H1 (cell line): ENCODE measurements around the gene SAG. TPM values are rescaled to one million over a fixed set of nuclear protein-coding genes. Genes with fewer than 3 reads are reported as not detected.

Experiments used
- CTCF ChIA-PET: fragments of 300-600 bp; sonication (Branson Sonifier 250); formaldehyde crosslinking; loops from one replicate; lab custom pipeline; 2021; ENCODE audit not compliant: partially characterized antibody; lab: Charles Lee
- POLR2A ChIA-PET: fragments of 300-600 bp; sonication (Branson Sonifier 250); formaldehyde crosslinking; loops from one replicate; lab custom pipeline; 2021; ENCODE audit warnings: inconsistent platforms; ENCODE audit not compliant: partially characterized antibody; lab: Charles Lee
- DNase-seq, 2 experiments: peaks; one replicate each; pipeline versions ENCODE4 v3.0.0 to v3.0.0-alpha.2; 2010 to 2022; ENCODE audit warnings: low spot score in 2 of 2, low read depth in 1 of 2, mixed read lengths in 1 of 2
- FAIRE-seq: peaks from 2 replicates; lab custom pipeline; 2011; peaks lifted over from hg19 to GRCh38; lab: Jason Lieb, UNC
- H2AFZ ChIP-seq: 2 replicates; pipeline ENCODE4 v1.8.1; 2012; ENCODE audit warnings: low read length, inconsistent platforms
- H2AK5ac ChIP-seq: 2 replicates; pipeline ENCODE4 v1.6.1; 2013; ENCODE audit warnings: low read depth, low read length
- H2BK120ac ChIP-seq: replicated peaks from 2 replicates; pipeline ENCODE3; 2013; ENCODE audit warnings: low read depth, low read length, inconsistent platforms
- H2BK12ac ChIP-seq: 2 replicates; pipeline ENCODE4 v1.6.1; 2013; ENCODE audit warnings: low read depth, low read length
- H2BK15ac ChIP-seq: 2 replicates; pipeline ENCODE4 v1.6.1; 2013; ENCODE audit warnings: low read length
- H2BK20ac ChIP-seq: 2 replicates; pipeline ENCODE4 v1.6.1; 2013; ENCODE audit warnings: low read length
- H2BK5ac ChIP-seq: 2 replicates; pipeline ENCODE4 v1.6.1; 2013; ENCODE audit warnings: low read depth, low read length
- H3K14ac ChIP-seq: 2 replicates; pipeline ENCODE4 v1.6.1; 2013; ENCODE audit warnings: inconsistent platforms; ENCODE audit not compliant: insufficient read length
- H3K18ac ChIP-seq: 2 replicates; pipeline ENCODE4 v1.6.1; 2013; ENCODE audit warnings: low read length; ENCODE audit errors: extremely low read depth
- H3K23ac ChIP-seq: 2 replicates; pipeline ENCODE4 v1.6.1; 2013; ENCODE audit warnings: inconsistent platforms; ENCODE audit not compliant: insufficient read length
- H3K23me2 ChIP-seq: 2 replicates; pipeline ENCODE4 v1.6.1; 2013; ENCODE audit warnings: low read depth, low read length
- H3K27ac ChIP-seq: 2 replicates; pipeline ENCODE4 v1.6.1; 2011; ENCODE audit warnings: low read depth, low read length, inconsistent platforms
- H3K27me3 ChIP-seq, 4 experiments: replicated peaks in 1 of 4; 1 replicate in 1 of 4; 2 replicates in 3 of 4; pipeline versions ENCODE4 v1.6.1 to v1.8.1; 2011 to 2013; ENCODE audit warnings: low read length in 3 of 4, mild to moderate bottlenecking in 3 of 4, inconsistent platforms in 2 of 4, mixed read lengths in 2 of 4, moderate library complexity in 1 of 4; ENCODE audit not compliant: control insufficient read depth in 3 of 4, insufficient read depth in 3 of 4; ENCODE audit errors: extremely low read depth in 1 of 4
- H3K36me3 ChIP-seq, 4 experiments: 2 replicates each; pipeline versions ENCODE4 v1.6.1 to v1.8.1; 2011 to 2013; ENCODE audit warnings: mild to moderate bottlenecking in 4 of 4, low read length in 3 of 4, moderate library complexity in 2 of 4, control low read depth in 1 of 4, inconsistent platforms in 1 of 4; ENCODE audit not compliant: insufficient read depth in 4 of 4, control insufficient read depth in 2 of 4
- H3K4ac ChIP-seq: replicated peaks from 2 replicates; pipeline ENCODE3; 2013; ENCODE audit warnings: low read length, low read depth, mixed read lengths, inconsistent platforms; ENCODE audit not compliant: insufficient read length
- H3K4me1 ChIP-seq, 4 experiments: replicated peaks in 1 of 4; 1 replicate in 1 of 4; 2 replicates in 3 of 4; pipeline versions ENCODE4 v1.6.1 to v1.8.1; 2011 to 2013; ENCODE audit warnings: low read length in 3 of 4, inconsistent platforms in 2 of 4, mixed read lengths in 1 of 4; ENCODE audit not compliant: insufficient read depth in 4 of 4, control insufficient read depth in 3 of 4
- H3K4me2 ChIP-seq, 2 experiments: 2 replicates each; pipeline versions ENCODE4 v1.6.1 to v1.8.1; 2011 to 2013; ENCODE audit warnings: low read depth in 2 of 2, low read length in 2 of 2, control low read depth in 1 of 2, inconsistent platforms in 1 of 2, mild to moderate bottlenecking in 1 of 2; ENCODE audit not compliant: insufficient read depth in 1 of 2
- H3K4me3 ChIP-seq, 4 experiments: fragments of 200-600, 300-600 bp in 1 of 4; sonication (generic), shearing (Covaris generic), sonication (Bioruptor Twin) in 1 of 4; 2 replicates each; pipeline versions ENCODE4 v1.5.1 to v1.8.1; 2011 to 2016; ENCODE audit warnings: low read length in 4 of 4, low read depth in 3 of 4, control low read depth in 2 of 4, inconsistent platforms in 2 of 4, mild to moderate bottlenecking in 2 of 4, mixed read lengths in 1 of 4, moderate library complexity in 1 of 4; ENCODE audit not compliant: insufficient read depth in 2 of 4; ENCODE audit errors: extremely low read depth in 1 of 4
- H3K56ac ChIP-seq: replicated peaks from 2 replicates; pipeline ENCODE3; 2013; ENCODE audit warnings: low read depth, mild to moderate bottlenecking, mixed read lengths, low read length, inconsistent platforms; ENCODE audit not compliant: insufficient read length
- H3K79me1 ChIP-seq: 2 replicates; pipeline ENCODE4 v1.6.1; 2013; ENCODE audit warnings: low read depth, low read length, control low read depth
- H3K79me2 ChIP-seq, 2 experiments: 2 replicates each; pipeline versions ENCODE4 v1.6.1 to v1.8.1; 2012 to 2013; ENCODE audit warnings: low read length in 2 of 2, mild to moderate bottlenecking in 2 of 2, inconsistent platforms in 1 of 2; ENCODE audit not compliant: insufficient read depth in 2 of 2, control insufficient read depth in 1 of 2
- H3K9ac ChIP-seq, 4 experiments: replicated peaks in 1 of 4; 1 replicate in 1 of 4; 2 replicates in 3 of 4; pipeline versions ENCODE4 v1.6.1 to v1.8.1; 2011 to 2013; ENCODE audit warnings: low read depth in 3 of 4, low read length in 3 of 4, control low read depth in 2 of 4, mild to moderate bottlenecking in 2 of 4, moderate library complexity in 2 of 4, inconsistent platforms in 1 of 4; ENCODE audit errors: extremely low read depth in 1 of 4
- H3K9me3 ChIP-seq, 2 experiments: 2 replicates each; pipeline versions ENCODE4 v1.6.1 to v1.8.1; 2012 to 2013; ENCODE audit warnings: mild to moderate bottlenecking in 2 of 2, moderate library complexity in 2 of 2, control low read depth in 1 of 2, inconsistent platforms in 1 of 2, low read depth in 1 of 2, low read length in 1 of 2, mixed read lengths in 1 of 2; ENCODE audit not compliant: insufficient read depth in 2 of 2
- H4K20me1 ChIP-seq, 2 experiments: replicated peaks in 1 of 2; 2 replicates each; pipeline versions ENCODE3 to v1.8.1; 2011 to 2013; ENCODE audit warnings: inconsistent platforms in 2 of 2, low read length in 2 of 2, mild to moderate bottlenecking in 1 of 2; ENCODE audit not compliant: insufficient read depth in 2 of 2, control insufficient read depth in 1 of 2
- H4K5ac ChIP-seq: 2 replicates; pipeline ENCODE4 v1.6.1; 2013; ENCODE audit warnings: low read length, low read depth, mixed read lengths, inconsistent platforms; ENCODE audit not compliant: insufficient read length
- H4K8ac ChIP-seq: 2 replicates; pipeline ENCODE4 v1.8.0; 2013; ENCODE audit warnings: mild to moderate bottlenecking, moderate library complexity, low read length, inconsistent platforms; ENCODE audit not compliant: insufficient read depth; ENCODE audit errors: extremely low read depth
- H4K91ac ChIP-seq: replicated peaks from 2 replicates; pipeline ENCODE3; 2013; ENCODE audit warnings: low read length, mixed read lengths, inconsistent platforms; ENCODE audit not compliant: insufficient read length
- GABPA ChIP-seq: IDR thresholded peaks from 2 replicates; pipeline ENCODE4 v1.6.1; 2011; ENCODE audit warnings: mild to moderate bottlenecking, low read length, moderate library complexity, borderline replicate concordance; ENCODE audit not compliant: insufficient read depth
- KDM4A ChIP-seq: IDR thresholded peaks from one replicate; pipeline ENCODE4 v1.7.1; 2012; ENCODE audit warnings: low read depth, mild to moderate bottlenecking, moderate library complexity, low read length, inconsistent platforms; ENCODE audit not compliant: severe bottlenecking
- POLR2AphosphoS5 ChIP-seq: IDR thresholded peaks from 2 replicates; pipeline ENCODE4 v1.6.1; 2011; ENCODE audit warnings: low read depth, low read length
- WGBS, 2 experiments: shearing (Covaris generic) in 1 of 2; methylation state at CpG; one replicate each; pipeline versions ENCODE4 v1.1.6 to v1.1.7; 2013 to 2015; ENCODE audit warnings: low lambda C conversion rate in 2 of 2, mixed read lengths in 2 of 2, inconsistent platforms in 1 of 2, low coverage in 1 of 2, missing lambda C conversion rate in 1 of 2; ENCODE audit not compliant: insufficient replicate concordance in 2 of 2, insufficient coverage in 1 of 2, insufficient read length in 1 of 2; ENCODE audit errors: extremely low coverage in 1 of 2, missing lambda C conversion rate in 1 of 2; 5-methylcytosine and 5-hydroxymethylcytosine counted together
- polyA plus RNA-seq, 7 experiments: library from polyadenylated mRNA; depleted of rRNA in 3 of 7; stranded (reverse) in 5 of 7; unstranded in 2 of 7; fragments of >200 nt in 5 of 7; fragments of 200-250 nt in 2 of 7; gene quantifications; 1 replicate in 5 of 7; 2 replicates in 1 of 7; 4 replicates in 1 of 7; pipeline versions ENCODE4 v1.2.1 to v1.2.3, GENCODE V29; 2011 to 2013; ENCODE audit warnings: missing spikeins in 2 of 7, mixed read lengths in 2 of 7
- total RNA-seq: library from RNA; stranded (reverse); fragmentation: NEBNext Ultra II Directional; extraction: Animal tissue kit (Norgen Biotek cat#: 25700); gene quantifications from 2 replicates; pipeline ENCODE4 v1.2.1, GENCODE V29; 2021

SAG gene
- total and polyA plus RNA-seq, 2 of the 8 experiments (the other 6 are each of a cell fraction or from before 2014, with no cell fraction given) = not detected

- Histone ChIP-seq H3K23ac (no peak overlapping the region), H3K56ac (no peak overlapping the region), H2BK12ac (no peak overlapping the region), H4K8ac (no peak overlapping the region), H4K20me1 (peaks cover 5 to 6% of the 10 kb centered on the region in 2 experiments), H3K4ac (no peak overlapping the region), H3K23me2 (0 out of 2 replicates have a peak, but pooled peaks cover 3% of the 10 kb centered on the region), H3K4me1 (peaks cover 0 to 12% (median 5%) of the 10 kb centered on the region in 4 experiments; a peak in 4 of 7 replicates), H3K14ac (no peak overlapping the region), H3K36me3 (no peaks in the 10 kb centered on the region), H4K5ac (no peak overlapping the region), H3K9me3 (no peaks in the 10 kb centered on the region), H4K91ac (no peak overlapping the region), H2BK5ac (no peak overlapping the region), H3K27ac (no peak overlapping the region), H2BK20ac (no peak overlapping the region), H3K4me2 (no peak overlapping the region), H3K4me3 (no peak overlapping the region), H2BK120ac (no peak overlapping the region), H3K79me2 (peaks cover 0 to 16% of the 10 kb centered on the region in 2 experiments; a peak in 2 of 4 replicates)
- WGBS, 2 experiments = 94% methylated on average over 14 of the region's 14 CpGs; no CpG with 5 or more reads in 1 of the 2 experiments
- no peak for DNase-seq
- TF ChIP-seq KDM4A (no peak), GABPA (no peak), POLR2AphosphoS5 (no peak)
- TF ChIP-seq, all 59 proteins: peak for 0
- no peak overlapping the region for H3K18ac ChIP-seq
- POLR2A ChIA-PET = no interaction called here
- H2AK5ac ChIP-seq = no peak overlapping the region
- no peaks in the 10 kb centered on the region for H3K27me3 ChIP-seq
- H2BK15ac ChIP-seq = no peak overlapping the region
- CTCF ChIA-PET = interaction anchor here (1.0 to 2.0 kb wide), 5 partner anchors 21 to 60 kb away, joined by 3 to 14 read pairs (median 4); no protein-coding TSS in a partner anchor
- H3K9ac ChIP-seq = no peak overlapping the region
- no peak for FAIRE-seq
- H3K79me1 ChIP-seq = peaks cover 14% of the 10 kb centered on the region
- H2AFZ ChIP-seq = no peak overlapping the region
These were observed 78.0 kb downstream of the SAG start for GRCh38 chr2:233385489-233386044.
